ENCODE results near the gene TMC6.
"Not testable (repeated sequence)": the region's sequence is repeated elsewhere in the genome, so short reads cannot be mapped to it uniquely, and the experiment has no call there.

The TMC6 gene

GRCh38 chr17:78128551-78129350 is at the start of gene TMC6:
Gene TMC6 (minus strand): TSS chr17:78128755. CDS start chr17:78126832, 1,923 bp downstream.
- peak; percentile 16 to 51 for DNase-seq

GRCh38 chr17:78176548-78177025 is 48.0 kb upstream of the TMC6 start:
- DNase-seq: no peak

- no peak for DNase-seq
Observed at GRCh38 chr17:78175643-78175981, 47.1 kb upstream of the TMC6 start.

- no peak for DNase-seq
Observed at GRCh38 chr17:78174870-78175642, 46.5 kb upstream of the TMC6 start.

- no peak for DNase-seq
Observed at GRCh38 chr17:78174346-78174869, 45.9 kb upstream of the TMC6 start.

- no peak for DNase-seq
Observed at GRCh38 chr17:78173097-78173715, 44.7 kb upstream of the TMC6 start.

GRCh38 chr17:78172249-78173051 is 43.9 kb upstream of the TMC6 start:
- no peak for DNase-seq

GRCh38 chr17:78171591-78172248 is 43.2 kb upstream of the TMC6 start:
- DNase-seq: not testable (repeated sequence)

- no peak for DNase-seq
Observed at GRCh38 chr17:78170692-78171590, 42.4 kb upstream of the TMC6 start.

GRCh38 chr17:78168903-78169793 is 40.6 kb upstream of the TMC6 start:
- DNase-seq: no peak

- peak; percentile 39 to 76 for DNase-seq
Observed at GRCh38 chr17:78168242-78168902, 39.8 kb upstream of the TMC6 start, which contains the start of gene SYNGR2. Gene SYNGR2 (plus strand): TSS chr17:78168581. CDS start chr17:78168617, 36 bp downstream.

GRCh38 chr17:78166416-78166815 is 37.9 kb upstream of the TMC6 start:
- DNase-seq: no peak

GRCh38 chr17:78164748-78165607 is 36.4 kb upstream of the TMC6 start:
- DNase-seq: no peak

GRCh38 chr17:78163881-78164747 is 35.6 kb upstream of the TMC6 start:
- no peak for DNase-seq

- DNase-seq: no peak
Observed at GRCh38 chr17:78159575-78160158, 31.1 kb upstream of the TMC6 start.
